Measurements from ENCODE around the gene CDCP1.

CDCP1 gene

GRCh38 chr3:45062697-45063070, 83.5 kb downstream of the CDCP1 start:
- in situ Hi-C loops (cut with HindIII; ENCODE audit: low sequenced_read_pairs): loop anchor here (25.0 kb wide), 1 partner anchor 175 kb away; the partner anchor contains the start of gene TMEM158

- in situ Hi-C loops (cut with HindIII; ENCODE audit: low sequenced_read_pairs): loop anchor here (25.0 kb wide), 1 partner anchor 177 kb away; the partner anchor contains the start of gene TMEM158
Observed at GRCh38 chr3:45060165-45060892, 85.8 kb downstream of the CDCP1 start.

DNA sequence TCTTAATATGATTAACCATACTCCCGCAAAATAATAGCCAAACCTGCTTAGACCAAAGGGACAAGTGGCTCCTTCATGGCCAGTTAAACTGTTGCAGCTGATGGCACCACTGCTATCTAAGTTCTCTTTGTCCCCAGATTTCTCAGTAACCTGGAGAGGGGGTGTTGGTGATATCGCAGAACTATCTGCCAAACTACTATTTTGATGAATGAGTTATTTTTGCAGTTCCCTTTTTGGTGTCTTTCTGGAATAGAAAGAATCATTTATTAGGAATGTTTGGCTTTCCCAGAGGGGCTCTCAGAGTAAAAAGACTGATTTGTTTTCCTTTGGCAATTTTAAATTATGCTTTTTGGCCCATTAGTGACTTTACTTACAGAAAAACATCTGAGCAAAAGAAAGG, 87.0 kb downstream of the CDCP1 start:
- in situ Hi-C loops (cut with HindIII; ENCODE audit: low sequenced_read_pairs): loop anchor here (25.0 kb wide), 1 partner anchor 178 kb away; the partner anchor contains the start of gene TMEM158

- in situ Hi-C loops (cut with HindIII; ENCODE audit: low sequenced_read_pairs): loop anchor here (25.0 kb wide), 1 partner anchor 180 kb away; the partner anchor contains the start of gene TMEM158
Observed at GRCh38 chr3:45057557-45057956, 88.6 kb downstream of the CDCP1 start.

GRCh38 chr3:45056608-45057301, 89.4 kb downstream of the CDCP1 start:
- in situ Hi-C loops (cut with HindIII; ENCODE audit: low sequenced_read_pairs): loop anchor here (25.0 kb wide), 1 partner anchor 181 kb away; the partner anchor contains the start of gene TMEM158

DNA sequence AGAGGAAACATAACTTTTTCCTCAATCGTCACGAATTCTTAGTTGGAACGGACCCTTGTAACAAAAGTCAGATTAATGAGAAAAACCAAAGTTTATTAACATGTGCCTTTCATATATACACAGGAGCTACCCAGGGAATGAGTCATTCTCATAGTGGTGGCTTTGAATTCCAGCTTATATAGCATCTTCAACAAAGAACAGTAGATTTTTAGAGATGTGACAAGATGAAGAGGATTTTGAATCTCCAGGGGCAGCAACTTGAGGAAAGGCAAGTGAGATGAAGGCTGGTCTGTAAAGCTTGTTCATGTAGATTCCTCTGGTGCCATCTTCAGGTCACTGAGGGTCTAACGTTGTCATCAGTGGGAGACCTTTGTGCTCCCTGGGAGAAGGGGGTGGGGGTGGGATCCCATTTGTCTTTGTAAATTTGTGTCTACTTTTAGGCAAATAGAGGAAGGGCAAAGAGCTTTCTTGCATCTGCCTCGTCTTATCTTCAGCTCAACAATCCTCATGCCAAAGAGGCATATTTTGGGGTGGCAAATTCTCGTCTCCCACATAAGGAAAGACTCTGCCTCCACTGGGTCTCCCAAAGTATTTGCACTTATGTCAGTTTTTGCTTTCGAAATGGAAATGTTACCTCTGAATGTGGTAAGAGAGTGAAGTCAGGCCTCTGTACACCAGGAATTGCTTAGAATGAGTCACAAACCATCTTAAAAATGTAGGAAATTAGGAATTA, 90.6 kb downstream of the CDCP1 start:
- in situ Hi-C loops (cut with HindIII; ENCODE audit: low sequenced_read_pairs): loop anchor here (25.0 kb wide), 1 partner anchor 182 kb away; the partner anchor contains the start of gene TMEM158

- in situ Hi-C loops (cut with HindIII; ENCODE audit: low sequenced_read_pairs): loop anchor here (25.0 kb wide), 1 partner anchor 182 kb away; the partner anchor contains the start of gene TMEM158
Observed at GRCh38 chr3:45055032-45055410, 91.2 kb downstream of the CDCP1 start.

GRCh38 chr3:45054196-45054857, 91.9 kb downstream of the CDCP1 start:
- in situ Hi-C loops (cut with HindIII; ENCODE audit: low sequenced_read_pairs): loop anchor here (25.0 kb wide), 1 partner anchor 183 kb away; the partner anchor contains the start of gene TMEM158

DNA sequence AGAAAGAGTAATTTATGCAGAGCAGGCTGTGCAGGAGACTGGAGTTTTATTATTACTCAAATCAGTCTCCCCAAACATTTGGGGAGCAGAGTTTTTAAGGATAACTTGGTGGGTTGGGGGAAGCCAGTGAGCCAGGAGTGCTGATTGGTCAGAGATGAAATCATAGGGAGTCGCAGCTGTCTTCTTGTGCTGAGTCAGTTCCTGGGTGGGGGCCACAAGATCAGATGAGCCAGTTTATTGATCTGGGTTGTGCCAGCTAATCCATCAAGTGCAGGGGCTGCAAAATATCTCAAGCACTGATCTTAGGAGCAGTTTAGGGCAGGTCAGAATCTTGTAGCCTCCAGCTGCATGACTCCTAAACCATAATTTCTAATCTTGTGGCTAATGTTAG, 92.4 kb downstream of the CDCP1 start:
- in situ Hi-C loops (cut with HindIII; ENCODE audit: low sequenced_read_pairs): loop anchor here (25.0 kb wide), 1 partner anchor 184 kb away; the partner anchor contains the start of gene TMEM158

DNA sequence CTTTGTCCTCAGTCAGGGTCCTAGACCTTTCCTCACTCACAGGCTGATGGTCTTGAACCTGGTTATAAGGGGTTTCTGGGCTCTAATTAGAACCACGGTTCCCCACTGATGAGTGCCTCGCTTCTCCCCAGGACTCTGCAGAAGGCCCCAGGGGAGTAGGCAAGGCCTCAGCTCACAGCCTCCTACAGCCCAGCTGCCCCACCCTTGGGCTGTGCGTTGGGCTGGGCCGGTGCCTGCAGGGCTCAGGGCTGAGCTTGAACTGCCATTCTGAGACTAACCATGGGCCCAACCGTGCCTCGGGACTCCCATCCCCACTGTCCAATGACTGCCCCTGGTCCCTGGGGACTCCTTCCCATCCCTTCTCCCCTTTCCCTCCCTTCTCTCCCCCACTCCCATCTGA, 94.5 kb downstream of the CDCP1 start:
- in situ Hi-C loops (cut with HindIII; ENCODE audit: low sequenced_read_pairs): loop anchor here (25.0 kb wide), 1 partner anchor 186 kb away; the partner anchor contains the start of gene TMEM158

DNA sequence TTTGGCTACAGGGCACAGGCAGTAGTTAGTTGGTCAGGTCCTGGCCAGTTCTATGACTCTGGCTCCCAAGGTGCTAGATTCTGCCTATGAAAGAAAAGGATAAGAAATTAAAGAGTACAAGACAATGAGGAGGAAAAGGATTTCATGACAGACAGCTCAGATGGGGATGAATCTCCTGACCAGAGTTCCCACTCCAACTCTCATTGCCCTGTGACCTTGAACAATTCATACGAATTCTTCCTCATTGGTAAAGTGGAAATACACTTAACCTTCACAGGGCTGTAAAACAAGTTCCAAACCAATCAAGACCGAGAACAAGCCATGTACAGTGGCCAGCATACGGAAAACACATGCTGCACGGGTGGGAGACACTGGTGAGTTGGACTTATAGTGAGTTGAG, 96.4 kb downstream of the CDCP1 start:
- in situ Hi-C loops (cut with HindIII; ENCODE audit: low sequenced_read_pairs): loop anchor here (25.0 kb wide), 2 partner anchors 187 to 462 kb away; partner anchors contain the start of gene TMEM158

- in situ Hi-C loops (cut with HindIII; ENCODE audit: low sequenced_read_pairs): loop anchor here (25.0 kb wide), 1 partner anchor 464 kb away; no protein-coding TSS in a partner anchor
Observed at GRCh38 chr3:45048244-45048643, 97.9 kb downstream of the CDCP1 start.

GRCh38 chr3:45043728-45044299, 102.4 kb downstream of the CDCP1 start:
- in situ Hi-C loops (cut with HindIII; ENCODE audit: low sequenced_read_pairs): loop anchor here (25.0 kb wide), 1 partner anchor 468 kb away; no protein-coding TSS in a partner anchor

- in situ Hi-C loops (cut with HindIII; ENCODE audit: low sequenced_read_pairs): loop anchor here (25.0 kb wide), 1 partner anchor 470 kb away; no protein-coding TSS in a partner anchor
Observed at GRCh38 chr3:45042162-45042561, 104.0 kb downstream of the CDCP1 start.

GRCh38 chr3:45041666-45042065, 104.5 kb downstream of the CDCP1 start:
- in situ Hi-C loops (cut with HindIII; ENCODE audit: low sequenced_read_pairs): loop anchor here (25.0 kb wide), 1 partner anchor 471 kb away; no protein-coding TSS in a partner anchor

DNA sequence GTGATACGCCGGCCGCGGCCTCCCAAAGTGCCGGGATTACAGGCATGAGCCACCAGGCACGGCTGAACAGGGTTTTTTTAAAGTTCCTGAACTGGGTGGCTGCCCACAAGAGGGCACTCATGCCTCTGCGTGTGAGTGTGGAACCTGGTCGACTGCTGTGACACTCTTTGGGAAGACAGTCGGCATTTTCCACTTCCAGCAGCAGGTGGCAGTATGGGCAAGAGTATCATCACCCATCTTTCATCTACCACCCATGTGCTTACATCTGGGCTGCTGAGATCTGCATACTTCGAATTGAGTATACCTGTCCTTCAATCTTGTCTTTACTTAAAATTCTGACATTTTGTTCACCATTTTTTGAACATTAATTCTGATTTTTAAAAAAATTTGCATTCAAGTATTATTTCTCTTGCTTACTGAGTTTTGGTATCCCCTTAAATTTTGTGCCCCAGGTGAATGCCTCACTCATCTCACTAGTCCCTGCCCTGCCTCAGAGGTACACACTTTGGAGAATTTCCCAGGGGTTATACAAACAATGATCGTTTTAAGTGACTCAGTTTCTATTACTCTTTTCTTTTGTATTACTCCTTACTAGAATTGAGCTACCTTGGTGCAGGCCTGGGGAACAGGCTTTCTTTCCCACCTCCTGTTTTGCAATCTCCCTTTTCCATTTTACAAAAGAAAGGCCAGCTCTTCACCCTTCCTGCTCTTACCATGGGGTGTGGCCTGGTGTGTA, 108.3 kb downstream of the CDCP1 start:
- in situ Hi-C loops (cut with HindIII; ENCODE audit: low sequenced_read_pairs): loop anchor here (25.0 kb wide), 1 partner anchor 474 kb away; no protein-coding TSS in a partner anchor

DNA sequence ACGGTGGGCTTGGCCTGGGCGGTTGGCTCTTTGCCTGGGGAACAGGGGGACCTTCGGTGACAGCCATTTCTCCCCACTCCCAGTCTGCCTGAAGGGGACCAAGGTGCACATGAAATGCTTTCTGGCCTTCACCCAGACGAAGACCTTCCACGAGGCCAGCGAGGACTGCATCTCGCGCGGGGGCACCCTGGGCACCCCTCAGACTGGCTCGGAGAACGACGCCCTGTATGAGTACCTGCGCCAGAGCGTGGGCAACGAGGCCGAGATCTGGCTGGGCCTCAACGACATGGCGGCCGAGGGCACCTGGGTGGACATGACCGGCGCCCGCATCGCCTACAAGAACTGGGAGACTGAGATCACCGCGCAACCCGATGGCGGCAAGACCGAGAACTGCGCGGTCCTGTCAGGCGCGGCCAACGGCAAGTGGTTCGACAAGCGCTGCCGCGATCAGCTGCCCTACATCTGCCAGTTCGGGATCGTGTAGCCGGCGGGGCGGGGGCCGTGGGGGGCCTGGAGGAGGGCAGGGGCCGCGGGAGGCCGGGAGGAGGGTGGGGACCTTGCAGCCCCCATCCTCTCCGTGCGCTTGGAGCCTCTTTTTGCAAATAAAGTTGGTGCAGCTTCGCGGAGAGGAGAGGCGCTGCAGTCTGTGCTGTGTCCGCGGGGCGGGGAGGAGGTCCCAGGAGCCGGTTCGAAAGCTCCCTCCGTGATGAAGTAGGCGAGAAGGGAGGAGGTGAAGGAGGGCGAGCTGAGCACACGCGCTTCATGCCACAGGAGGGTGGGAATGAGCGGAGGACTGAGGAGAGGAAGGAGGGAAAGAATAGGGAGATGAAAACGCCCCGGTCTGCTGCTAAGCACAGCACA, 110.5 kb downstream of the CDCP1 start:
- in situ Hi-C loops (cut with HindIII; ENCODE audit: low sequenced_read_pairs): loop anchor here (25.0 kb wide), 1 partner anchor 477 kb away; no protein-coding TSS in a partner anchor

All from DLD1 (cell line).